Cardiac fibroblast (primary cell): ENCODE results near the gene ELOA.
A peak's percentile ranks its signal among the peaks of the same experiment; 100 is the strongest.
"Not testable (repeated sequence)": the region's sequence is repeated elsewhere in the genome, so short reads cannot be mapped to it uniquely, and the experiment has no call there.

Source experiments
- DNase-seq, 2 donors: peaks; one replicate each; pipeline versions ENCODE4 v3.0.0 to v3.0.0-alpha.2; 2010; ENCODE audit warnings: low read depth in 2 of 2
- H3K4me3 ChIP-seq, 2 donors: replicated peaks in 1 of 2; 1 replicate in 1 of 2; 2 replicates in 1 of 2; pipeline ENCODE4 v1.5.1; 2011; ENCODE audit warnings: low read depth in 2 of 2, low read length in 2 of 2, mild to moderate bottlenecking in 2 of 2, moderate library complexity in 1 of 2
- CTCF ChIP-seq: IDR thresholded peaks from one replicate; pipeline ENCODE4 v1.5.1; 2011; ENCODE audit warnings: low read depth, mild to moderate bottlenecking, low read length, inconsistent platforms

Gene ELOA

GRCh38 chr1:23772049-23772853 is 29.0 kb downstream of the ELOA start:
- no peak overlapping the region for H3K4me3 ChIP-seq
- DNase-seq: peak; percentile 87 to 89
- TF ChIP-seq CTCF: peak; percentile 100

GRCh38 chr1:23772854-23773242 is 29.6 kb downstream of the ELOA start:
- no peak overlapping the region for H3K4me3 ChIP-seq
- no peak for DNase-seq
- no peak for TF ChIP-seq CTCF

- DNase-seq: no peak
- TF ChIP-seq CTCF: no peak
- H3K4me3 ChIP-seq: no peak overlapping the region
These were observed 31.1 kb downstream of the ELOA start for GRCh38 chr1:23774174-23774880.

GRCh38 chr1:23776217-23776616 is 32.9 kb downstream of the ELOA start:
- H3K4me3 ChIP-seq: no peak overlapping the region
- no peak for TF ChIP-seq CTCF
- DNase-seq: no peak

- TF ChIP-seq CTCF: no peak
- peak within 1 kb of the TSS; percentile 73 to 87 for H3K4me3 ChIP-seq
- peak; percentile 85 to 88 for DNase-seq
These were observed 34.9 kb downstream of the ELOA start, which contains the start of gene PITHD1 for GRCh38 chr1:23777979-23778814. TSS of gene PITHD1 (plus strand) at chr1:23778418. CDS start at chr1:23778516, 98 bp downstream.

GRCh38 chr1:23779826-23780371 is 36.6 kb downstream of the ELOA start:
- H3K4me3 ChIP-seq: peak overlapping the region in 1 of 2 donors; percentile 87
- DNase-seq: peak in 1 of 2 donors; percentile 77
- no peak for TF ChIP-seq CTCF

- not testable (repeated sequence) for DNase-seq, H3K4me3 ChIP-seq
These were observed 39.9 kb downstream of the ELOA start for GRCh38 chr1:23783141-23783540.
